ENCODE measurements around the gene SYAP1. TPM values are rescaled to one million over a fixed set of nuclear protein-coding genes. Genes with fewer than 3 reads are reported as not detected.

Gene SYAP1
- total and polyA plus RNA-seq, 9 of the 15 experiments (the other 6 are each of a cell fraction or from before 2014, with no cell fraction given): 5.7 to 35.3 (median 27.6) TPM

- TF ChIP-seq E2F4 (CRISPR knock-in tag; IDR thresholded peaks at IDR 0.05; ENCODE audit: low read depth) (no peak), BCL6 (CRISPR knock-in tag; IDR thresholded peaks at IDR 0.05) (no peak), ATF6 (CRISPR knock-in tag; IDR thresholded peaks at IDR 0.05) (no peak), MAX (CRISPR knock-in tag; IDR thresholded peaks at IDR 0.05) (peak; percentile 61), MEIS2 (IDR thresholded peaks at IDR 0.05; ENCODE audit: partially characterized antibody) (peak; percentile 41), TSC22D4 (tag; IDR thresholded peaks at IDR 0.05) (no peak), ZNF146 (CRISPR knock-in tag; IDR thresholded peaks at IDR 0.05; ENCODE audit: unreplicated experiment) (no peak), RFX1 (IDR thresholded peaks at IDR 0.05) (peak; percentile 29; the same call in 1 of the 2 replicates), ZKSCAN8 (CRISPR knock-in tag; IDR thresholded peaks at IDR 0.05) (no peak), RBFOX2 (IDR thresholded peaks at IDR 0.05; ENCODE audit: low read depth, low read length) (peak; percentile 99), STAT6 (CRISPR knock-in tag; IDR thresholded peaks at IDR 0.05) (0 out of 2 replicates have a peak, but pooled peaks have one; percentile 80), CEBPB (tag; IDR thresholded peaks at IDR 0.05) (no peak), MYNN (IDR thresholded peaks at IDR 0.05) (no peak), MYNN (CRISPR knock-in tag; IDR thresholded peaks at IDR 0.05) (no peak), NCOA2 (IDR thresholded peaks at IDR 0.05; ENCODE audit: partially characterized antibody in 2 of 2) (no peak), HBP1 (CRISPR knock-in tag; IDR thresholded peaks at IDR 0.05) (no peak), ILK (tag; IDR thresholded peaks at IDR 0.05; ENCODE audit: borderline replicate concordance, low read depth) (no peak), MEF2D (tag; conservative IDR thresholded peaks at IDR 0.05; ENCODE audit: low read depth) (no peak), OTX1 (CRISPR knock-in tag; IDR thresholded peaks at IDR 0.05) (no peak), NUFIP1 (IDR thresholded peaks at IDR 0.05; ENCODE audit: partially characterized antibody) (no peak)
Observed at GRCh38 chrX:16719334-16720084, at the start of gene SYAP1 (continued).

All from K562 (cell line).